ENCODE results near the gene MRPL11. TPM values are rescaled to one million over a fixed set of nuclear protein-coding genes. Genes with fewer than 3 reads are reported as not detected.

The MRPL11 gene
- total RNA-seq, 4 donors from 2014 or later: 28.7 to 57.9 (median 33.4) TPM

DNA sequence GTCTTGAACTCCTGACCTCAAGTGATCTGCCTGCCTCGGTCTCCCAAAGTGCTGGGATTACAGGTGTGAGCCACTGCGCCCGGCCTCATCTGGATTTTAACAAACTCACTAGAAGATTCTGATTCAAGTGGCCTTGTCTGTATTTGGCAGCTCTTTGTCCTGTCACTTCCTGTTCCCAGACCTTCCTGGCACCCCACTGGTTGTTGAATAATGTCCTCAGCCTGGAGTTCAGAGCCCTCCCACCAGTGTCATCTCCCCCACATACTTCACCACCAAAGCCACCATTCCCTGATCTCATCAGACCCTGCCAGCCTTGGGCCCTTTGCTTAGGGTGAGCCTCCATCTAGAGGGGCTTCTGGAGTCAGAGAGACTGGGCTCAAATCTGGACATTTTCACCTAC lies 31.4 kb upstream of the MRPL11 start:
- Histone ChIP-seq H3K9me3 (no peaks in the 10 kb centered on the region), H3K27ac (no peak overlapping the region), H3K4me1 (peaks cover 0 to 6% of the 10 kb centered on the region in 2 donors), H3K36me3 (no peaks in the 10 kb centered on the region), H3K27me3 (no peaks in the 10 kb centered on the region), H3K4me3 (no peak overlapping the region)
- TF ChIP-seq, protein P1, sequence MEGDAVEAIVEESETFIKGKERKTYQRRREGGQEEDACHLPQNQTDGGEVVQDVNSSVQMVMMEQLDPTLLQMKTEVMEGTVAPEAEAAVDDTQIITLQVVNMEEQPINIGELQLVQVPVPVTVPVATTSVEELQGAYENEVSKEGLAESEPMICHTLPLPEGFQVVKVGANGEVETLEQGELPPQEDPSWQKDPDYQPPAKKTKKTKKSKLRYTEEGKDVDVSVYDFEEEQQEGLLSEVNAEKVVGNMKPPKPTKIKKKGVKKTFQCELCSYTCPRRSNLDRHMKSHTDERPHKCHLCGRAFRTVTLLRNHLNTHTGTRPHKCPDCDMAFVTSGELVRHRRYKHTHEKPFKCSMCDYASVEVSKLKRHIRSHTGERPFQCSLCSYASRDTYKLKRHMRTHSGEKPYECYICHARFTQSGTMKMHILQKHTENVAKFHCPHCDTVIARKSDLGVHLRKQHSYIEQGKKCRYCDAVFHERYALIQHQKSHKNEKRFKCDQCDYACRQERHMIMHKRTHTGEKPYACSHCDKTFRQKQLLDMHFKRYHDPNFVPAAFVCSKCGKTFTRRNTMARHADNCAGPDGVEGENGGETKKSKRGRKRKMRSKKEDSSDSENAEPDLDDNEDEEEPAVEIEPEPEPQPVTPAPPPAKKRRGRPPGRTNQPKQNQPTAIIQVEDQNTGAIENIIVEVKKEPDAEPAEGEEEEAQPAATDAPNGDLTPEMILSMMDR (IDR thresholded peaks at IDR 0.05): no peak
- no peak for TF ChIP-seq POLR2A (IDR thresholded peaks at IDR 0.05)
- no peak for DNase-seq
- intact Hi-C loops (cut with DNase I; ENCODE audit: low total_unique reads): no loop called here

DNA sequence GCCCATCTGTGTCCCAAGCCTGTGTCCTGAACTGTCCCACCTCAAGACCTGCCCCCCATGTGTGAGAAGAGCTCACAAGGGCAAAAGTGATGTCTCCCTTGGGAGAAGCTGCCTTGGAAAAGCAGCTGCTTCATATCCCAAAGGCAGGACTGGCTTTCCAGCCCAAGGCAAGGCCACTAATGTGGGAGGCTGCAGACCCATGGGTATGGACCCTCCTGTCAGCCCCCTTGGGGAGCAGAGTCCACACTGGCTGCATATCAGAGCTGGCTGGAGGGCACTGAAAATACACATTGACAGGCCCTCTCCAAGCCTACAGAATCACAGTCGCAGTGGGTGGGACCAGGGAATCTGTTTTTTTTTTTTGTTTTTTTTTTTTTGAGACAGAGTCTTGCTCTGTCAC lies 30.8 kb upstream of the MRPL11 start:
- H3K4me3 ChIP-seq: no peak overlapping the region

DNA sequence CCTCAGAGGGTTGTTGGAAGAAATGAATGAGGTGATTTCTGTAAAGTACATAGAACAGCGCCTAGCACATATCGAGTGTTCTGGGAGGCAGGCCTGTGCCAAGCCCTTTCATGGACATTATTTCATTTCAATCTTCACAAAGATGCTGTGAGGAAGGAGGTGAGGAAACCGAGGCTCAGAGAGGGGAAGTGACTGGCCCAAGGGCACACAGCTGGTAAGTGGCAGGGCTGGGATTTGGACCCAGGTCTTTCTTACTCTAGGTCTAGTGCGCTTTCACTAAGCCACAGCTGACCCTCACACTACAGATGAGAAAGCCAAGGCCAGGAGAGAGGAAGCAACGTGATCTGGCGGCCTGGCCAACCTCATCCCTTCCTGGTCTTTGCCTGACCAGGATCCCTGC lies 30.0 kb upstream of the MRPL11 start:
- DNase-seq: no peak
- Histone ChIP-seq H3K27me3 (no peaks in the 10 kb centered on the region), H3K27ac (no peak overlapping the region), H3K4me1 (peaks cover 0 to 6% of the 10 kb centered on the region in 2 donors), H3K36me3 (no peaks in the 10 kb centered on the region), H3K9me3 (no peaks in the 10 kb centered on the region), H3K4me3 (no peak overlapping the region)
- TF ChIP-seq, protein P1 (IDR thresholded peaks at IDR 0.05): no peak
- no peak for TF ChIP-seq POLR2A (IDR thresholded peaks at IDR 0.05)
- intact Hi-C loops (cut with DNase I; ENCODE audit: low total_unique reads): no loop called here

More for the DNA sequence above, 30.8 kb upstream of the MRPL11 start:
- no peak for DNase-seq
- Histone ChIP-seq H3K27me3 (no peaks in the 10 kb centered on the region), H3K9me3 (no peaks in the 10 kb centered on the region), H3K4me1 (peaks cover 0 to 6% of the 10 kb centered on the region in 2 donors), H3K27ac (no peak overlapping the region), H3K36me3 (no peaks in the 10 kb centered on the region)
- no peak for TF ChIP-seq POLR2A (IDR thresholded peaks at IDR 0.05)
- TF ChIP-seq, protein P1 (IDR thresholded peaks at IDR 0.05): no peak
- intact Hi-C loops (cut with DNase I; ENCODE audit: low total_unique reads): no loop called here

DNA sequence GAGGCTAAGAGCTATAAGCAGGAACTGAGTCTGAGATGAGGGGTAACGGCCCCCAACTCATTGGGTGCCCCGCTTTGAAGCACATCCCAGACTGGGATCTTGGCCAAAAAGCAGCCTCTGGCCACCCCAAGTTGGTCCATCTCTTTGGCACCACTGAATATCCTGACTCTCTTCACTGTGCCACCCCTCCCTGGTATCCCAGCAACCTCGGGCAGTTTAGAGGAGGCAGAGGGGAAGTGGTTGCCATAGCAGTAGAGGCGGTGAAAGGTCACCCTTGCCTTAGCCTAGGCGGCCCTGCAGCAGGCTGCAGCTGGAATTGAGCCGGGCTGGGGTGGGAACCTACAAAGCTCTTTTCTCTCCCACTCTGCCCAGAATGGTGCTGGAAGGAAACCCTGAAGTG lies 29.1 kb upstream of the MRPL11 start:
- intact Hi-C loops (cut with DNase I; ENCODE audit: low total_unique reads): no loop called here
- Histone ChIP-seq H3K9me3 (no peaks in the 10 kb centered on the region), H3K27me3 (no peaks in the 10 kb centered on the region), H3K36me3 (no peaks in the 10 kb centered on the region), H3K4me3 (peak overlapping the region; percentile 72 to 75), H3K4me1 (peaks cover 0 to 6% of the 10 kb centered on the region in 2 donors), H3K27ac (peak overlapping the region in 1 of 2 donors; percentile 85)
- TF ChIP-seq, protein P1 (IDR thresholded peaks at IDR 0.05): no peak
- TF ChIP-seq POLR2A (IDR thresholded peaks at IDR 0.05): no peak
- peak in 1 of 2 donors; percentile 44 for DNase-seq

DNA sequence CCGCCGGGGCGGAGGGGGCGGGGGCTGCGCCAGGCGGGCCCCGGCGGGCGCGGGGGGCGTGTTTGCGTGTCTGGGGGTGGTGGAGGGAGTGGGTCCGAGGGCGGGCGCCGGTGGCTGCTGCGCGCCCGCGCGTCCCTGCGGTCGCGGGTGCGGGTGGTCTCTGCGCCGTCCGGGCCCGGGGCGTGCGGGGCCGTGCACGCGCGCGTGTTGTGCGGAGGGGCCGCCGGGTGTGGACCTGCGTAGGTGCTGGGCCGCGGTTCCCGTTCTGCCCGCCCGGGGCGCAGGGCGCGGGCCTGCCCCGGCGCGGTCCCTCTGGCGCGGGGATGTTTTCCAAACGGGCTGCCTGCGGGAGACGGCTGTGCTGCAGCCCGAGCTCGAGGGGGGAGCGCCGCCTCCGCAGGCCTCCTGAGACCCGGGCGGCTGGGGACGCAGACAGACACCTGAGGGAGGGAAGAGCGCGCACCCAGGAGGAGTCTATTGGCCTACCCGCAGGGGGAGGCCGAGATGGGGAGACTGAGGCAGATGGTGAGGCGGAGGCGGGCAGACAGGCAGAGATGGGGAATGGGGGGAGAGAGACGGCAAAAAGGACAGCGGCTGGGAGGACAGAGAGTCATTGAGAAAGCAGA lies 28.5 kb upstream of the MRPL11 start:
- Histone ChIP-seq H3K27ac (peak overlapping the region; percentile 53 to 85), H3K9me3 (no peaks in the 10 kb centered on the region), H3K4me3 (peak overlapping the region; percentile 72 to 75), H3K4me1 (peaks cover 0 to 6% of the 10 kb centered on the region in 2 donors), H3K27me3 (no peaks in the 10 kb centered on the region), H3K36me3 (no peaks in the 10 kb centered on the region)
- intact Hi-C loops (cut with DNase I; ENCODE audit: low total_unique reads): no loop called here
- DNase-seq: no peak
- no peak for TF ChIP-seq POLR2A (IDR thresholded peaks at IDR 0.05)
- TF ChIP-seq, protein P1 (IDR thresholded peaks at IDR 0.05): peak in 3 of 4 experiments; percentile 23 to 63 (median 41)

All from uterus (tissue), 4 donors.